HG03521 (cell line): Measurements from ENCODE around the gene SERPINE2.

Experiments
- ATAC-seq: cut with Tn5 transposase; IDR thresholded peaks from one replicate; pipeline ENCODE4 v1.9.1; 2021; ENCODE audit warnings: mild to moderate bottlenecking, moderate library complexity; ENCODE audit not compliant: unreplicated experiment

Gene SERPINE2, protein sequence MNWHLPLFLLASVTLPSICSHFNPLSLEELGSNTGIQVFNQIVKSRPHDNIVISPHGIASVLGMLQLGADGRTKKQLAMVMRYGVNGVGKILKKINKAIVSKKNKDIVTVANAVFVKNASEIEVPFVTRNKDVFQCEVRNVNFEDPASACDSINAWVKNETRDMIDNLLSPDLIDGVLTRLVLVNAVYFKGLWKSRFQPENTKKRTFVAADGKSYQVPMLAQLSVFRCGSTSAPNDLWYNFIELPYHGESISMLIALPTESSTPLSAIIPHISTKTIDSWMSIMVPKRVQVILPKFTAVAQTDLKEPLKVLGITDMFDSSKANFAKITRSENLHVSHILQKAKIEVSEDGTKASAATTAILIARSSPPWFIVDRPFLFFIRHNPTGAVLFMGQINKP

DNA sequence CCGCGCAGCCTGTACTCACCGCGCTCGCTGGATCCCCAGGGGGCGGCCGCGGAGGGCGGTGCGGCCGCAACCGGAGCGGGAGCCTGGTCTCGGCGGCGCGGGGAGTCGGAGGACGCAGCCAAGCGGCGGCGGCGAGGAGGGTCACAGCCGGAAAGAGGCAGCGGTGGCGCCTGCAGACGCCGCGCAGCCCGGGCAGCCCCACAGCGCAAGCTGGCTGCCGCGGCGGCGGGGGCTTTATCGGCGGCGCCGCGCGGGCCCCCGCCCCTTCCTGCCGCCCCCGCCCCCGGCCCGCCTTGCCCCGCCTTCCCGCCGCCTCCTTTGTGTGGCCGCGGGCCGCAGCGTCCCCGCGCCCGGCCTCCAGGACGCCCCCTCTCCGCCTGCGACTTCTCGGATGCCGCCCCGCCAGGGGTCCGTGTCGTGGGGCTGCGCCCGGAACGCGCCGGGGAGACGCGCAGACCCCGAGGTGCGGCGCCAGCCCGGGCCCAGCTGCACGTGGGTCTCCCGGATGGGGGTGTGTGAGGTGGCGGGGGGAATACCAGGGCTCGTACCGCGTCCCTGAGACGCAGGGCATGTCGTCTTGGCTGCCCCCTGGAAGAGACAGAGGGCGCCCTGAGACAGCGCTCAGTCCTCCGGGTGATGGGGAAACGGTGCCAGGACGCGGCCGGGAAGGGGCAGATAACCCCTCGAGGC, at the start of gene SERPINE2:
TSS of gene SERPINE2 (minus strand) at position 207 of the 690 bp plus-strand sequence. CDS start 37,386 bp downstream, outside the sequence.
- ATAC-seq, result peak; percentile 47

DNA sequence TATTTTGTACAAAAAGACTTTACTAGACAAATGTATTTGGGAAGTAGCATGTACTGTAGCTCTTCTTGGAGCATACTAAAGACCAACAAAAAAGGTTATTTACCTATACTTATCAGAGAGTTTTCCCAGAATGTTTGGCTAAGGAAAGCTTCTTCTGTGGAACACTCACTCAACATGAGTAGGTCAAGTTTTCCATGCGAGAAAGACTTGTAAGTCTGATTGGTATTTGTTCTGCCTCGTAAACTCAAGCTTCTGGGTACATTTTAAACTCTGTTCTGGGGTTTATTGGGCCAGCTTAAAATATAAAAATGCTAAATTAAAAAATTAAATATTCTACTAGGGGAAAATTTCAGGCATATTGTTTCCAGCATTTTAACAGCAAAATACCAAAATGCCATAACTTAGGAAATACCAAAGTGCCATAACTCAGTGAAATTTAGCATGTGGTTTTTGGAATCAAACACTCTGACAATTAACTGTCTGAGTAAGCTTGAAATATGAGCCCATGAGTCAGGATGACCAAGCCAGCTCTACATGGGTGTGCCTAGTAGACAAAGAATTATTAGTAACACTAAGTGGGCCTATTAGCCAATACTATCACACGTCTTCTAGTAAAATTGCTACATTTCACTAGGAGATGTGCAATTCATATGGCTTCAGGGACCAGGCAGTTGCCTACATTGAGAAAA, 47.3 kb upstream of the SERPINE2 start:
- no peak for ATAC-seq

DNA sequence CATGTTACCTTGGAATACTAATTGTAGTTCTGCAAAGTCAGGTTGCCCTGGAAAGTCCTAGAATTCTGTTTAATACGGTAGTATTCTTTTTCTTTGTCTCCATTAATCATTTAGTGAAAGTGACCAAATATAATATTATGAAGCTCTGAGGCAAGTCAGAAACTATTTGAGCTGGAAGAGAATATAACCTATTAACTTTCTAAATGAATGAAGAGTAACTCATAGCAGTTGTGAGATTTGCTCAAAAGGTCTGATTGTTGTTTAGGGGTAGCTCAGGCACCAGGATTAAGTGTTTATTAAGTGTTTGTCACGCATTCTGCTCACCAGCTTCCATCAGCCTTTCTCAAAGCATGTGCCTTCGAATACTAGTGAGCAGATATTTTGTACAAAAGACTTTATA, 46.7 kb upstream of the SERPINE2 start:
- no peak for ATAC-seq

DNA sequence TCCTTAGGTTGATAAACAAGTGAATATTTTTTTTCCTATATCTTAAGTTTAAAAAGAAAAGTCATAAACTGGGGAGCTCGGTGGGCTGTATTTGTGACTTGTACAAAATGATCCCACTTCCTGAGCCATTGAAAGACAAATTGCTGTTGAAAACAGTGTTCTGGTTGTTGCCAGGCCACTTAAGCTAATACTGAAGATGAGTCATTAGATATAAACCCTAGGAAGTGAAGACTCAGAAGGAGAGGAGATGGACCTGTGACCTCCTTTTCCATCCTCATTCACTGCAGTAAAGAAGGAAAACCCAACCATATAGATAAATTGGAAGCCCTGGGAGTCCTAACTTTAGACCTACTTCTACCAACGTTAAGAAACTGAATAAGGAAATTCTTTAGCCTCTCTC, 46.2 kb upstream of the SERPINE2 start:
- ATAC-seq, result no peak

DNA sequence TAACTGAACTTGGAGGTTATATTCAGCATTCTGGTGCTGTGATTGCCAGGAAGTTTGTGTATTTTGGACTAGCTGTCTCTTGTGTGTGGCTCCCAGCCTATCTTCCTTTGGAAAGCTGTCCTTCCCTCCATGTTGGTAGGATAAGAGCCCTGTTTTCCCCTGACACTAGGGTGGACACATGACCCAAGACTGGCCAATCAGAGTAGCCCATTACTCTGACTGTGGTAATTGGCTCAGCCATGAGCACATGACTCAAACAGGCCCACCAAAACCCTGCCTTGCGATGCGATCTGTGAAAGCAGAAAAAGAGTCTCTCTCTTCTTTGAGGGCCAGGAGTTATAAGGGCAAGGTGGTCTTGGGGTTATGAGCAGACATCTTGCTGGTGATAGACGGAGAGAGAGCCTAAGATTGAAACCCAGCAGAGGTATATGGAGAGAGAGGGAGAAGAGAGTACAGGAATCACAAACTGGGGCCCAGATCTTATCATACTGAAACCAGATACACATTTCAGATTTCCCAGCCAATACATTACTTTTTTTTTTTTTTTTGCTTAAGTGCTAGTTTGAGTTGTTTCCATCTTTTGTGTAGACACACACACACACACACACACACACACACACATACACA, 45.3 kb upstream of the SERPINE2 start:
- ATAC-seq, result no peak

DNA sequence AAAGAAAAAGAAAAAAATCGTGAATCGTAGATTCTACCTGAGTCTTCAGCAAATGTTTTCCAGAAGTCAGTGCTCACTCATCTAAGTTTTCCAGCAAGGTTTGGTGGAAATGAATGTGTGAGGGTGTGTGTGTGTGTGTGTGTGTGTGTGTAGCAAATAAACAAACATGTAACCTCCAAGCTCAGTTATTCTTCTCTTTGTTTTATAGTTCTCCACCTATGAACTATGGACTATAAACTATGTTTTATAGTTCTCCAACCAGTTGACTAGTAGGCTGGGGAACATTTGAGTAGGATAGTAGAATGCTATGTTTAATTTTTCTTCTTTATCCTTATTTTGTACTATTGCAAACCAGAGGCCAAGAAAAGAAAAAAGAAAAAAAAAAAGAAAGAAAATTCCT, 44.6 kb upstream of the SERPINE2 start:
- ATAC-seq, result no peak

DNA sequence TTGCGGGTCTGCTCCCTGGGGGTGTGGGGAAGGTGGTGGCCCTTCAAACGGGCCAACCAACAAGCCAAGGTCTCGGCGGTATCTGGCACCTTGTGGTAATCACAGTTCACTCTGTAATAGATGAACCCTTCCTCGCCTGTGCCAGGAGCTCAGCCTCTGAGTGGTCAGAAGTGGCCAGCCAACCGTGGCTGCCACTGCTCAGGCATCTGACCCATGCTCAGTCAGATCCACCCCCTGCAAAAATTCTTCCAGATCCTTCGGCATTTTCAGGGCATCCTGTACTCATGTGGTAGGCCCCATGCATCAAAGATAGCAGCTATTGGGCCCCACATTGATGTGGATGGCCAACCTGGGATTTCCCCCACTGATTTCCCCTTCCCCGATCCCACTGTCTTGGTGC, 39.6 kb upstream of the SERPINE2 start:
- no peak for ATAC-seq

DNA sequence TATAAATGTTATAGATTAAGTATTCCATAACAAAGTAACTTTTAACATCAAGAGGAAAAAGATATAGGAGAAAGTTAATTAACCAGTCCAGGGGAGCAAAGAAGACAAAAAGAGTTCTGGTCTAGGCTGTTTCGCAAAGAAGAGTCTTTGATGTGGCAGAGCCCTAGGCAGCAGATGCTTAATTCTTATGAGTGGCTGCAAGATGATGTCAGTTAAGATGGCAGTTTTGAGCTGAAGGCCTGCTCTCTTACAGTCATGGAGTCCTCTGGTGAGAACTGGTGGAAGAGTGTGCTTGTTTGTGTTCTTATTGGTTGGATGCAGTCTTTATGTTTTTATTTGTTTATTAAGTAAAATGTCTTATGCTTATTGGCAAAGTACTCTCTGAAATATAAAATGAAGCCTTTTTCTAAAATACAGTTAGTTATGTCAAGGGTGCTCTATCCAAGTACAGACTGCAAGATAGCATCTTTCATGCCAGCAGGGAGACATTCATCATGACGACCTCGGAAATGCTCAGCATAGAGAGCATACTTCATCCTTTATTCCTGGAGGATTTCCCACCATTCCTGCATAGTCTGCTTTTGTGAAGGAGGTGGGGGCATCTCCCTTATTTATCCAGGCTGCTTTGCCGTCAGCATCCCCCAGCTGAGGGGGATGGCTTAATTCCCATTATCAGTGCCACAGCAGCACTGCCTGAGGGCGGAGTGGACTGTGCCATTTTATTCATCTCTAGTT, 38.9 kb upstream of the SERPINE2 start:
- no peak for ATAC-seq

DNA sequence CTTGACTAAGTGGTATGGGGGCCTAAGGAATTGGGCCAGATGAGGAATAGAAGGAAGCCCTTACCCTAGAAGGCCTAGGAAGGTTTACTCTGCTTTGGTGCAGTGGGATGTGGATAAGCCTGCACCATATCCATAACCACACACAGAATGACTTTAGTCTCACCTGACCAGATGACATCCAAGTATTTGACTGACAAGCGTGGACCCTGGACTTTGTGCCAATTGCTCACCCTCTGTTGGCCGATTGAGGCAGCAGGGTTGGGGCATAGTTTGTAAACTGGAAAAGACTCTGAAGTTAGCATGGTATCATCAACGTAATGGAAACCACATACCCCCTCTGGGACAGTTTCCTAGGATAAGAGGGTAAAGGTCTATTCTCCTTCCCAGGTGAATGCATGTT, 36.5 kb upstream of the SERPINE2 start:
- ATAC-seq, result no peak

DNA sequence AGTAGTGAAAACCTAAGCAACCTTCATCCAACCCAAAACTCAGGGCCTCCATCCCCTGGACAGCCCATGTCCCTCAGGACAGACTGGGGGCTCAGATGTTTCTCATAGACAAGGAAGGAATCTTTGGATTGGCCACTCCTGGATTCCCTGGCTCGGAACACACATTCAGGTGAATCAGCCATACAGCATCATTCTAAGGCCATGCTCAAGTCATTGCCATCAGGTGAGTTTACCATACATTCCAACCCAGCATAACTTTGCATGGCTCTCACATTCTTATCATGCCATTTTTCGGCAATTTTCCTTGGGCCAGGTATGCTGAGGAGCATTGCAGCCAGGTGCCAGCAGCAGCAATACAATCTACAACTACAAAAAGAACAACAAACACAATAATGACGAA, 34.6 kb upstream of the SERPINE2 start:
- no peak for ATAC-seq

DNA sequence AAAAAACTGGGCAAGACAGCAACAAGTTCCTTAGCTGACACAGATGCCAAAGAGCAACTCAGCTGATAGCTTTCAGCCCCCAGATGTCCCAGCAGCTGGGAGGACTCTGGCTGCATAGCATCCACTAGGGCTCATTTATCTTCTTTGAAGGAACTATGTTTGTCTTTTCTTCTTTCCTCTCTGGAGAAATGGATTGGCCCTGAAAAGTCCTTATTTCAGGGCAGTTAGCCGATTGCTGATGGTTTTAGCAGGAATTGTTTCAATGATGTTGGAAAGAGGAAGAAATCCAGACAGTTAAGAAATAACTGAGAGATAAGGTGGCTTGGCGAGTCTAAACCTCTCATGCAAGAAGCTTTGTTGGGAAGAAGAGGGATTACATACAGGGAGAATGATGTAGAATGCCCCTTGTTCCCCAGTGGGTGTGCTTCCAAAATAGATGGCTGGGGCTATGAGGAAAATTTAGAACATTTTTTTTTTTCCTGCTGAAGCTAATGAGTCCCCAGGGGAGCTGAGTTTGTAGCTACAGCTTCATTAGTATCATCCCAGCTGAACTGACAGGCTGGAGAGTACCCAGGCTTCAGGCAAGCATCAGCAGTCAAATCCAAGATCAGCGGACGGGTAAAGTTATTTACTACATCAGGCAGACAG, 33.6 kb upstream of the SERPINE2 start:
- no peak for ATAC-seq

DNA sequence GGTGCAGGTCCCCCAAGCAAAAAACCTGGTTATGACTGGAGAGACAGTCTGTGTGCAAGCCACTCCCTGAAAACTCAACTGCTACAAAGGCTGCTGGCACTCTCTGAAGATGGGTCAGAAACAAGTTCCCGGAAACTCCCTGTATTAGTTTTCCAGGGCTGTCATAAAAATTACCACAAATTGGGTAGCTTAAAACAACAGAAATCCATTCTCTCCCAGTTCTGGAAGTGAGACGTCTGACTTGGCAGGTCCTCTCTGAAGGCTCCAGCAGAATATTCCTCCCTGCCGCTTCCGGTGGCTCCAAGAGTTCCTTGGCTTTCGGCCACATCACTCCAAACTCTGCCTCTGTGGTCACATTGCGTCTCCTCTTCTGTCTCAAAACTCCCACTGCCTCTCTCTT, 30.1 kb upstream of the SERPINE2 start:
- no peak for ATAC-seq

DNA sequence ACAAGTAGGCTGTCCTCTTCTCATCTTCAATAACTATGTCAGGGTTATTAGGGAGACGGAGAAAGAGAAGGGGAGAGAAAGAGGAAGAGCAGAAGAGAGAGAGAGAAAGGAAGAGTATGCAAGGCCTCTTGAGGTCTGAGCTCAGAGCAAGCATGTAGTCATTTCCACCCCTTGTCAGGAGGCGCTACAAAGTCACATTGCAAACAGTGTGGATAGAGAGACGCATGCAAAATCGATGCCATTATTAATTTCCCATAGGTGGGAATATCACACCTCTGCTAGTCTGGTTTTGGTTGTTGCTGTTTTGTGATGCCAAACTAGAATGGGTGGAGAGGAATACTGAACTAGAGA, 24.2 kb upstream of the SERPINE2 start:
- ATAC-seq, result peak; percentile 36

DNA sequence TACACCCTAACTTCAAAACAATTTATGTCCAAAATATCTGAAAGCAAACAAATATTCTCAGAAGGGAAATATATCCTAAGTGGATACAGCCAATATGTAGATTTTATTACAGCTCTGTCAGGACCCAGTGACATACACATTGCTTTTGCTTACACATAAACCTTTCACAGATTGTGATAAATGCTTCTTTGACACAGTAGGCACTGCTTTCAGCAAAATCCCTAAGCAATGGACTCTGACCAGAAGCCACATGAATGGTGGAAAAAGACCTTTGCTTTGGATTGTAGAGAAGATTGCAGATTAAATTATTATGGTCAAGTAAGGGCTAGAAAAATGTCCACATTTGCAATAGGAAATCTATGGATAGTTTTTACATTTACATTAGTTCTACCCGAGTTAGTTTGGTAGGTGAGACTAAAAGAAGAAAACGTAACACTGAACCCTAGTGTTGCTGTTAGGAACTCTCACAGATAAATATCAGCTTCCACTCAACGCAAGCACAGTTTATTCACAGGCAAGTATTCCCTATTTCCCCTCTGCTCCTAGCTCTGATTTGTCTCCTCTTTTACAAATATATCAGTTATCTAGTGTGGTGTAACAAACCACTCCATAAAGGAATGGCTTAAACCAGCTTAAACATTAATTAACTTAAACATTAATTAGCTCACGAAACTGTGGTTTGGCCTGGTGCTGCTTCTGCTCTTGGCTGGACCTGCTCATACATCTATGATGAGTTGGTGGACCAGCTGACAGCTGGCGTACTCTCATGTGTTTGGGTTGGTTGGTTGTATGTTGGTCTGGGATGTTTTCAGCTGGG, 23.6 kb upstream of the SERPINE2 start:
- ATAC-seq, result peak; percentile 56

DNA sequence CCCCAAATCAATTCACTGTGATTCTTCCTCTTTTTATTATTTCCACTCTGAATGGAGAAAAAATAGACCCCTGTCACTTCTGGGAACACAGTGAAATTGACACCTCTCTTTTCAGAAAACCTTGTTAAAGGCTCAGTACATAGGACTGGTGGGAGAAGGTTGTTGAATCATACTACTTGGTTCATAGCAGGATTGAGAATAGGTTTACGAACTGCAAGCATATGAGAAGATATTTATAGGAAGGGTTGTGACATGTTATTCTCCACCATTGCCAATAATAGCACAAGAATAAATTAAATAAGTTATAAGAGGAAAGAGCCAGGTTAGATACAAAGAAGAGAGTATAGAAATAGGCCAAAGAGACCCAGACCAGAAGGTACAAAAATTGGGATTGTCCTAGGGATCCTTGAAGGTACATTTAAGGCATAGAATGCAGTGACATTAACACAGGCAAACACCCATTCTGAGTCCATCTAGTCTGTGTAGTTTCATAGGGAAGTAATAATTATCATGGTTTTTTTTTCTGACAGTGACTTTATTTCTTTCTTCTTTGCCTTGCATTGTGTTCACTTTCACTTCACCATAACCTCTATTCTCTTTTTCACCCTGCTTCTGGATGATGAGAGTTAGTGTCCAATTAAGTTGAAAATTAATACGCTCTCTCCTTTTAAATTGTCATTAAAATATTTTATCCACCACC, 21.8 kb upstream of the SERPINE2 start:
- no peak for ATAC-seq

DNA sequence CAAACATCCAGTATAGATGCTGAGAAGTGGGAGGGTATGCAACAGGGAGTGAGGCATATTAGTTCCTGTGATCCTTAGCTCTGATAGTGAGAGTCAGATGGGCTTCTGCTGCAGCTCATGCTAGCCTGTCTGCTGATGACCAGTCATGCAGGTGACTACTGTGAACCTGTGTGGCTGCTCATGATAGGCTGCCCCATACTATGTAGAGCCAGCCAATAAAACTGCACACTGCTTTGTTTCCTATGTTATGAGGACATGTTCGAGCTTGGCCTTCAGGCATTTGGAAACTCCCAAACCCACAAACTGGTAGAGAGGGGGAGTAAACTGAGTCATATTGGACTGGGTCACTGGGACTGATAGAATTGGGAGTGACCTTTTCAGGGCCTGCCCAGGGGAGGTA, 20.1 kb upstream of the SERPINE2 start:
- no peak for ATAC-seq

DNA sequence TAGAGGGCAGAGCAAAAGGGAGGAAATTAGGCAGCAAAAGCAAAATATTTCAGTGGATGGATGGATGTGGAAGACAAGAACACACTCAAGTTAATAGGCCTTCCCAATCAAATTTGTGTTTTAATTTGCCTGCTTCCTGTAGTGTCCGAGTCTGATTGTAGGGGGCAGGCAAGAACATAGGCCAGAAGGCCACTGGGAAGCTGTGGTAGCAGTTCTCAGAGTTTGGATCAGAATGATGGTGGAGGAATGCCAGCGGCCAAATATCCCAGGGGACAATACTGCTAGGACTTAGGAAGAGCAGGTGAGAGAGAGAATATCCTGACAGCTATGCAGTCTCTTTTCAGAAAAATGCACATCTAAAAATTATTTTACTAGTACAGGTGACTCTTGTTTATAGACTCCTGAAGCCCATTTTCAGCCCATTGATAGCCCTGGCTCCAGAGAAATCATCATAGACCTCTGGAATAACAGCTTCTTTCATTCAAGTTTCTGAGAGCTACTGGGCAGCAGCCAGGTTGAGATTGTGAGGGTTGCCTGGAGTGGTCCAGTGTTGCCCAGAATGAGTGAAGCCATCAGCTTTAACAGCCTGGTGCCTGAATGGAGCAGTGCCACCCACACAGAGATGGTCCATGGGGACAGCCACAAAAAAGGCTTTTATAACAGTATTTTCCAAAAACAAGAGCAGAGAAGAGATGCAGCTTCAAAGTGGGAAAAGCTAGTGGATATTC, 19.1 kb upstream of the SERPINE2 start:
- ATAC-seq, result no peak

DNA sequence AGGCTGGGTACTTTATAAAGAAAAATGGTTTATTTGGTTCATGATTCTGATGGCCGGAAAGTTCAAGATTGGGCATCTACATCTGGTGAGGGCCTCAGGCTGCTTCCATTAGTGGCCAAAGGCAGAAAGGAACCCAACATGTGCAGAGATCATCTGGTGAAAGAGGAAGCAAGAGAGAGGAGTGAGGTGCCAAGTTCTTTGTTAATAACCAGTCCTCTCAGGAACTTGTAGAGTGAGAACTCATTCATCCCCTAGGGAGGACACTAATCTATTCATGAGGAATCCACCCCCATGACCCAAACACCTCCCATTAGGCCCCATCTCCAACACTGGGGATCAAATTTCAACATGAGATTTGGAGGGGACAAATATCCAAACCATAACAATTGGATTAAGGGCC, 17.8 kb upstream of the SERPINE2 start:
- ATAC-seq, result no peak
